Neutrophil (primary cell): ENCODE data around the gene UNKL.

Experiments
- H3K27ac ChIP-seq: fragments of 200-600 bp; sonication (generic); 2 replicates; pipeline ENCODE4 v1.5.1; 2016; ENCODE audit warnings: mild to moderate bottlenecking, moderate library complexity
- H3K27me3 ChIP-seq: fragments of 200-600 bp; sonication (generic); 2 replicates; pipeline ENCODE4 v1.6.0; 2016; ENCODE audit warnings: mild to moderate bottlenecking
- H3K36me3 ChIP-seq: fragments of 200-600 bp; sonication (generic); 2 replicates; pipeline ENCODE4 v1.5.1; 2017
- H3K4me1 ChIP-seq, 2 experiments: fragments of 200-600 bp in 1 of 2; sonication (generic) in 1 of 2; 1 replicate in 1 of 2; 2 replicates in 1 of 2; pipeline versions ENCODE4 v1.5.1 to v1.6.1; 2013 to 2016; ENCODE audit warnings: low read depth in 1 of 2, low read length in 1 of 2, mild to moderate bottlenecking in 1 of 2, moderate library complexity in 1 of 2; ENCODE audit not compliant: control insufficient read depth in 1 of 2, insufficient read depth in 1 of 2
- H3K4me3 ChIP-seq, 2 experiments: fragments of 200-600 bp in 1 of 2; sonication (generic) in 1 of 2; 1 replicate in 1 of 2; 2 replicates in 1 of 2; pipeline ENCODE4 v1.5.1; 2013 to 2016; ENCODE audit warnings: low read depth in 1 of 2, low read length in 1 of 2, mild to moderate bottlenecking in 1 of 2, moderate library complexity in 1 of 2
- H3K9me3 ChIP-seq: fragments of 200-600 bp; sonication (generic); 2 replicates; pipeline ENCODE4 v1.5.1; 2016
- TF ChIP-seq, protein P1 (sequence below): fragments of 200-600 bp; sonication (generic); IDR thresholded peaks from 2 replicates; pipeline ENCODE4 v1.5.1; 2016; ENCODE audit warnings: antibody characterized with exemption

UNKL gene

DNA sequence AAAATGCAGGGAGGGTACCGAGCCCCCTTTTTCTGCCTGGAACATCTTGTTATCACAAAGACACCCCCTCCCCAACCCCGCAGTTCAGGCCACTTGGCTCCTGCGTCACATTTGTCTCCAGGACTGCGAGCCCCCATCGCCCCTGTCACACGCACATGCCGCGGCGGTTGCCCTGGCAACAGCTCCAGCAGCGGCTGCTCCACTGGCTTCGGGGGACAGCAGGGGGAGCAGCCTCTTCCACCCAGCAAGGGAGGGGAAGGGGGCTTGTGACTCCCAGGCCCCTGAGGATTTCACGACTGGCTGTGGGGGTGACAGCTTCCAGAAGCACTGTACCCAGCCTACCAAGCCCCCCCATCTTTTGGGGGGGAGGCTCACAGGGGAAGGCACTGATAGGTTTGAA is 78.5 kb downstream of the UNKL start:
- Histone ChIP-seq H3K9me3 (no peaks in the 10 kb centered on the region), H3K4me3 (no peak overlapping the region), H3K27me3 (peaks cover 90% of the 10 kb centered on the region), H3K27ac (no peak overlapping the region), H3K36me3 (no peaks in the 10 kb centered on the region), H3K4me1 (peaks cover 12 to 26% of the 10 kb centered on the region in 2 experiments)
- TF ChIP-seq, protein P1, sequence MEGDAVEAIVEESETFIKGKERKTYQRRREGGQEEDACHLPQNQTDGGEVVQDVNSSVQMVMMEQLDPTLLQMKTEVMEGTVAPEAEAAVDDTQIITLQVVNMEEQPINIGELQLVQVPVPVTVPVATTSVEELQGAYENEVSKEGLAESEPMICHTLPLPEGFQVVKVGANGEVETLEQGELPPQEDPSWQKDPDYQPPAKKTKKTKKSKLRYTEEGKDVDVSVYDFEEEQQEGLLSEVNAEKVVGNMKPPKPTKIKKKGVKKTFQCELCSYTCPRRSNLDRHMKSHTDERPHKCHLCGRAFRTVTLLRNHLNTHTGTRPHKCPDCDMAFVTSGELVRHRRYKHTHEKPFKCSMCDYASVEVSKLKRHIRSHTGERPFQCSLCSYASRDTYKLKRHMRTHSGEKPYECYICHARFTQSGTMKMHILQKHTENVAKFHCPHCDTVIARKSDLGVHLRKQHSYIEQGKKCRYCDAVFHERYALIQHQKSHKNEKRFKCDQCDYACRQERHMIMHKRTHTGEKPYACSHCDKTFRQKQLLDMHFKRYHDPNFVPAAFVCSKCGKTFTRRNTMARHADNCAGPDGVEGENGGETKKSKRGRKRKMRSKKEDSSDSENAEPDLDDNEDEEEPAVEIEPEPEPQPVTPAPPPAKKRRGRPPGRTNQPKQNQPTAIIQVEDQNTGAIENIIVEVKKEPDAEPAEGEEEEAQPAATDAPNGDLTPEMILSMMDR, result no peak

DNA sequence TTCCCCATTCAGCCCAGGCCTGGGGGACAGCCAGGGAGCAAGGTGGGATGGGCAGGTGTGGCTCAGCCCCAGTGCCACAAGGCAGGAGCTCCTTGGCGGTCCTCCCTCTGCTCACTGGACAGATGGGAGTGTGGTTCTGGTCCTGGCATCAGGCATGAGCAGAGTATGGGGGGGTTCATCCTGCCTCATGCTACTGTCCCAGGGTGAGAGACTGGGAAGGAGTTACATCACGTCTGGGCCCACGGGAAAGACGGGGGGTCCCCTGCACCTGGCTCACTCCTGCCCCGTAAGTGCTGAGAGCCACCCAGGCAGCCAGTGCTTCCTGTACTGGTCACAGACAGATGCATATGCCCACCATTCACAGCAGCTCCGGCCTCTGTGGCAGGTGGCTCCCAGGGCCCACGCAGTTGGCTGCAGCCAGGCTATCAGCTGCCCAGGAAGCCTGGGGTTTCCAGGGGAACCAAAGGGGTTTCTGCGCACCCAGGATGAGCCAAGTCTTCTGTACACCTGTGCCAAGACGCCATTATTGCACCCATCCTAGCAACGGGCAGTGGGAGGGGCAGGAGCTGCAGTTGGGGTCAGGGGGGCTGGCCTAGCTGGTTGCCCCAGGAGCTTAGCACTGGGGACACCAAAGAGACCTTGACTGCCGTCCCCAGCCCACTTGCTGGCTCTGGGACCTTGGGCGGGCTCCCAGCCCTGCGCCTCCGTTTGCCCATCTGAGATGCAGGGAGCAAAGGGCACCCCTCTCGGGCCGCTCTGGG is 79.1 kb downstream of the UNKL start:
- H3K27me3 ChIP-seq, result peaks cover 90% of the 10 kb centered on the region
- no peak overlapping the region for H3K4me3 ChIP-seq
- no peak overlapping the region for H3K27ac ChIP-seq
- H3K36me3 ChIP-seq, result no peaks in the 10 kb centered on the region
- H3K4me1 ChIP-seq, result peaks cover 12 to 29% of the 10 kb centered on the region in 2 experiments
- TF ChIP-seq, protein P1, result no peak
- H3K9me3 ChIP-seq, result no peaks in the 10 kb centered on the region

DNA sequence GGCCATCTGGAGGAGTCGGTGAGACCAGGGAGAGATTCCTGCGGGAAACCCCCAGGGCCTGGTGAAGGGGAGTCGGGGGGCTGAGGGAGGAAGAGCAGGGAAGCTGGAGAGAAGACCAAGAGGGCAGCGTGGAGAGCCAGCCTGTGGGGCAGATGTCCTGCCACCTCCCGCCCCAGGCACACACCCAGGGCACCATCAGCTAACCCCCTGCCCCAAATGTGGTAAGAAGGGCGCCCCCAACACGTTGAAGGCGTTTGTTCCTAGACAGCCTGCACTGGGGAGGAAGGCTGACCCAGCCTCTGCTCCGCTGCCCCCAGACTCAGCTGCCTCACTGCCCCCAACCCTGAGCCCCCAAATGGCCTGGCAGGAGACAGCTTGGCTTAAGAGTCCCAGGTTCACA is 79.8 kb downstream of the UNKL start:
- Histone ChIP-seq H3K4me1 (peaks cover 12 to 29% of the 10 kb centered on the region in 2 experiments), H3K27me3 (peaks cover 94% of the 10 kb centered on the region)
- TF ChIP-seq, protein P1, result no peak

DNA sequence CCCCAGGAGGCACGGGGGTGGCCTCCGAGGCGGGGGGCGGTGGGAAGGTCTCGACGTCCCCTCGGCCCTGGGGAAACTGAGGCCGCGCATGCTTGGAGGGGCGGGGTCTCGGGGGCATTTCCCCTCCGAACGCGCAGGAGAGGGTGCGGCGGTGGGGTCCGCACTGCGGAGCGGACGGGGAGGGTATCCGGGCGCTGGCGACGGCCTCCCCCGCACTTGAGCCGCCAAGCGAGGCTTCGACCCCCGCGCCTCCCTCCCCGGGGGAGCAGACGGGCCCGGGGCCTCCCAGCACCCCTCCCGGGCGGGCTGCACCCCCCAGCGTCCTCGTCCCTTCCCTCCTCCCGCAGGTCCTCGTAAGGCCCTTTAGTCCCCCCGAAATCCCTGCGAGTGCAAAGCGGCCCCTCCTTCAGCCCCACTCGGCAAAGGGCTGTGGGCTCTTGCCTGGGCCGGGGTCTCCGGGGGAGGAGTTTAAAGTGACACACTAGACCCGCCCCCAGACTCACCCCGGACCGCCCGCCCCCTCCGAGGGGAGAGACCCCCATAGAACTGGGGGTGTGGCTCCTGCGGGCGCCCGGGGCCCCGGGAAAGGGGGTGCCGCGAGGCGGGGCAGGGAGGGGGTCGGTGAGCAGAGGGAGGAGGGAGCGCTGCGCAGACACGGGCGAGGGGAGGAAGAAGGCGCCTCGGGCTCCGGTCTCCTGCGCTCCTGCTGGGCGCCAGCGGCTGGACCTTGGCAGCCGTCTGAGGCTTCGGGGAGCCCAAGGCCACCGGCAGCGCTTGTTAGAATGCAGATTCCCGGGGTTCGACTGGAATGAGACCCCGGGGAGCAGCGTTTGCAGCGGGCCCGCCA is 80.4 kb downstream of the UNKL start:
- H3K27me3 ChIP-seq, result peaks cover 92% of the 10 kb centered on the region
- H3K27ac ChIP-seq, result no peak overlapping the region
- H3K9me3 ChIP-seq, result no peaks in the 10 kb centered on the region
- TF ChIP-seq, protein P1, result no peak
- peaks cover 12 to 29% of the 10 kb centered on the region in 2 experiments for H3K4me1 ChIP-seq
- peak overlapping the region; percentile 35 to 55 for H3K4me3 ChIP-seq
- no peaks in the 10 kb centered on the region for H3K36me3 ChIP-seq

More for the DNA sequence above, 79.8 kb downstream of the UNKL start:
- no peaks in the 10 kb centered on the region for H3K9me3 ChIP-seq
- H3K36me3 ChIP-seq, result no peaks in the 10 kb centered on the region
- peak overlapping the region in 1 of 2 experiments; percentile 55 for H3K4me3 ChIP-seq
- H3K27ac ChIP-seq, result no peak overlapping the region

DNA sequence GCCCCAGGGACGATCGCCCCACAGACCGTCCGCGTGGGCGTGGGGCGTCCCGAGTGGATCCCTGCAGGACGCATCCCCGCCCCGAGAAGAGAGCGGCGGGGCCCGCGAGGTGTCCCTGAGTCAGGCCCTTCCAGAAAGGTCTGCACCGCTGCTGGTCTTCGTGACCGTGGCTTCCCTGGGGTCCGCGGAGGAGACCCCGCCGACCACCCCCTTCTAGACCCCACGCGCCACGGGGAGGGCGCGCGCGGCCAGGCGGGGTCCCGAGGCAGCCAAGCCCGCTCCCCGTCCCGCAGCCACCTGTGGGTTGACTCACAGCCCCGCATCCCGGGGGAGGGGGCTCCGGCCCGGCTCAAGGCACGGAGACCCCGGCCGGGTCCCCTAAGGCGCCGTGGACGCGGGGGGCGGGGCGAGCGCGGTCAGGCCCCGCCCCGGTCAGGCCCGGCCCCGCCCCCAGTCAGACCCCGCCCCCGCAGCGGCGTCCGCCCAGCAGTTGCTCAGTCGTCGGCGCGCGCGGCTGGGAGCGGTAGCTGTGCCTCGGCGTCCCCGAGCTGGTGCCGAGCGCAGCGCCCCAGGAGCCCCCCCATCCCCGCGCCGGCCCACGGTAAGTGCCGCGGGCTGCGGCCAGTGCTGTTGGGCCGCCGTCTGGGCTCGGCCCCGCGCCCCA is 81.2 kb downstream of the UNKL start, which contains the start of gene BAIAP3:
Gene BAIAP3 (plus strand): TSS at position 497 of the 664 bp plus-strand sequence. CDS start 4,905 bp downstream, outside the sequence.
- peak within 1 kb of the TSS; percentile 69 for H3K27ac ChIP-seq
- TF ChIP-seq, protein P1, result no peak
- H3K9me3 ChIP-seq, result no peaks in the 10 kb centered on the region
- H3K36me3 ChIP-seq, result no peaks in the 10 kb centered on the region
- H3K4me3 ChIP-seq, result peak within 1 kb of the TSS; percentile 49 to 55
- peaks cover 12 to 29% of the 10 kb centered on the region in 2 experiments for H3K4me1 ChIP-seq
- H3K27me3 ChIP-seq, result peaks cover 84% of the 10 kb centered on the region
